A549 (cell line): ENCODE measurements around the gene SUDS3. TPM values are rescaled to one million over a fixed set of nuclear protein-coding genes. Genes with fewer than 3 reads are reported as not detected.

Source experiments
- ATAC-seq, 2 experiments: fragments of 200-7000 bp in 1 of 2; fragments of >200 bp in 1 of 2; cut with Nextera tagmentation in 1 of 2; cut with Tn5 transposase in 1 of 2; 3 replicates each; pipeline versions ENCODE4 v1.8.0 to v1.9.1; 2018 to 2020; ENCODE audit warnings: mild to moderate bottlenecking in 1 of 2, moderate library complexity in 1 of 2
- CTCF ChIA-PET: fragments of 300-600 bp; sonication (Branson Sonifier 250); formaldehyde crosslinking; extraction: SDS; loops from one replicate; lab custom pipeline; 2021; ENCODE audit warnings: antibody characterized with exemption, inconsistent platforms; lab: Yijun Ruan, JAX
- POLR2A ChIA-PET: fragments of 350-600 bp; formaldehyde crosslinking; extraction: SDS; loops from one replicate; lab custom pipeline; 2021; ENCODE audit warnings: antibody characterized with exemption, inconsistent platforms; lab: Yijun Ruan, JAX
- DNase-seq, 2 experiments: peaks; one replicate each; pipeline versions ENCODE4 v3.0.0 to v3.0.0-alpha.2; 2011 to 2016; ENCODE audit warnings: low read depth in 1 of 2, low spot score in 1 of 2
- FAIRE-seq: peaks from 2 replicates; lab custom pipeline; 2011; peaks lifted over from hg19 to GRCh38; lab: Jason Lieb, UNC
- H3K27ac ChIP-seq, 2 experiments: fragments of >200 bp; sonication (Bioruptor Twin); formaldehyde crosslinking; 3 replicates each; pipeline ENCODE4 v1.5.1; 2016 to 2017
- H3K4me1 ChIP-seq: fragments of >200 bp; sonication (Bioruptor Twin); formaldehyde crosslinking; 3 replicates; pipeline ENCODE4 v1.6.1; 2016
- H3K4me2 ChIP-seq: fragments of >200 bp; sonication (Bioruptor Twin); formaldehyde crosslinking; 3 replicates; pipeline ENCODE4 v1.6.1; 2016
- H3K4me3 ChIP-seq: fragments of >200 bp; sonication (Bioruptor Twin); formaldehyde crosslinking; 3 replicates; pipeline ENCODE4 v1.5.1; 2016
- H3K9me3 ChIP-seq: fragments of >200 bp; sonication (Bioruptor Twin); formaldehyde crosslinking; 3 replicates; pipeline ENCODE4 v1.6.1; 2016
- BHLHE40 ChIP-seq: IDR thresholded peaks from 2 replicates; pipeline ENCODE4 v1.6.1; 2012; ENCODE audit warnings: low read depth, low read length, inconsistent platforms
- CBX2 ChIP-seq: fragments of 200-600 bp; sonication (generic); IDR thresholded peaks from 2 replicates; pipeline ENCODE4 v1.6.1; 2016; ENCODE audit warnings: low read depth, mild to moderate bottlenecking, borderline replicate concordance
- CBX8 ChIP-seq: fragments of 200-600 bp; sonication (generic); IDR thresholded peaks from 2 replicates; pipeline ENCODE4 v1.6.1; 2016
- CEBPB ChIP-seq, 2 experiments: fragments of >200 bp in 1 of 2; sonication (Bioruptor Twin) in 1 of 2; formaldehyde crosslinking in 1 of 2; IDR thresholded peaks; 2 replicates each; pipeline ENCODE4 v1.6.1; 2012 to 2016
- CHD2 ChIP-seq: fragments of 150-350 bp; IDR thresholded peaks from 2 replicates; pipeline ENCODE4 v1.6.1; 2014; ENCODE audit warnings: low read length; ENCODE audit not compliant: partially characterized antibody
- CTCF ChIP-seq: fragments of >200 bp; sonication (Bioruptor Twin); formaldehyde crosslinking; IDR thresholded peaks from 3 replicates; pipeline ENCODE4 v1.5.1; 2016
- EHF ChIP-seq: fragments of 250-450 bp; sonication (Bioruptor Pico); IDR thresholded peaks from 2 replicates; pipeline ENCODE4 v1.5.0; 2020; ENCODE audit warnings: mild to moderate bottlenecking
- EP300 ChIP-seq, 2 experiments: fragments of >200 bp; sonication (Bioruptor Twin); formaldehyde crosslinking; IDR thresholded peaks; 2 replicates in 1 of 2; 3 replicates in 1 of 2; pipeline ENCODE4 v1.6.1; 2016 to 2017
- ESRRA ChIP-seq: fragments of 150-350 bp; IDR thresholded peaks from 2 replicates; pipeline ENCODE4 v1.6.1; 2014; ENCODE audit warnings: mild to moderate bottlenecking, low read length, borderline replicate concordance
- FOSB ChIP-seq: fragments of 250-450 bp; sonication (Bioruptor Pico); IDR thresholded peaks from 2 replicates; pipeline ENCODE4 v1.5.0; 2020; ENCODE audit warnings: mild to moderate bottlenecking, moderate library complexity
- HDAC2 ChIP-seq: fragments of 200-600 bp; sonication (generic); IDR thresholded peaks from 2 replicates; pipeline ENCODE4 v1.6.1; 2016
- HEYL ChIP-seq: fragments of 250-450 bp; sonication (Bioruptor Pico); IDR thresholded peaks from 2 replicates; pipeline ENCODE4 v1.8.0; 2021; ENCODE audit warnings: mild to moderate bottlenecking, moderate library complexity
- HOXA7 ChIP-seq: fragments of 250-450 bp; sonication (Bioruptor Pico); IDR thresholded peaks from 2 replicates; pipeline ENCODE4 v1.5.0; 2020; ENCODE audit warnings: mild to moderate bottlenecking, moderate library complexity
- HOXB13 ChIP-seq: fragments of 250-450 bp; sonication (Bioruptor Pico); IDR thresholded peaks from 2 replicates; pipeline ENCODE4 v1.5.0; 2020; ENCODE audit warnings: low read depth, mild to moderate bottlenecking, moderate library complexity
- HOXB5 ChIP-seq: fragments of 250-450 bp; sonication (Bioruptor Pico); IDR thresholded peaks from 2 replicates; pipeline ENCODE4 v1.5.0; 2020; ENCODE audit warnings: mild to moderate bottlenecking, moderate library complexity
- KDM5A ChIP-seq: fragments of 200-600 bp; sonication (generic); IDR thresholded peaks from 2 replicates; pipeline ENCODE4 v1.6.1; 2016; ENCODE audit warnings: antibody characterized with exemption, mild to moderate bottlenecking
- MAFK ChIP-seq: fragments of 450-650 bp; IDR thresholded peaks from 2 replicates; pipeline ENCODE4 v1.6.1; 2014; ENCODE audit not compliant: partially characterized antibody
- MAX ChIP-seq: IDR thresholded peaks from 2 replicates; pipeline ENCODE4 v1.6.1; 2012
- MAZ ChIP-seq: fragments of 150-350 bp; IDR thresholded peaks from 2 replicates; pipeline ENCODE4 v1.6.1; 2014; ENCODE audit warnings: antibody characterized with exemption, low read depth, low read length, borderline replicate concordance
- MYC ChIP-seq: IDR thresholded peaks from 2 replicates; pipeline ENCODE4 v1.6.1; 2012; ENCODE audit warnings: mild to moderate bottlenecking, inconsistent platforms, low read length, improper control_type of control experiment, borderline replicate concordance
- NR3C1 ChIP-seq: fragments of >200 bp; sonication (Bioruptor Twin); formaldehyde crosslinking; IDR thresholded peaks from 3 replicates; pipeline ENCODE4 v1.6.1; 2017
- PBX3 ChIP-seq: IDR thresholded peaks from 2 replicates; pipeline ENCODE4 v1.6.1; 2012
- PHF8 ChIP-seq: fragments of 200-600 bp; sonication (generic); IDR thresholded peaks from 2 replicates; pipeline ENCODE4 v1.6.1; 2016; ENCODE audit warnings: low read depth, mild to moderate bottlenecking, antibody characterized with exemption, moderate library complexity, borderline replicate concordance
- POLR2A ChIP-seq: IDR thresholded peaks from 2 replicates; pipeline ENCODE4 v1.6.1; 2012; ENCODE audit warnings: mild to moderate bottlenecking, low read length
- RCOR1 ChIP-seq: fragments of 150-350 bp; IDR thresholded peaks from 2 replicates; pipeline ENCODE4 v1.6.1; 2014; ENCODE audit warnings: antibody characterized with exemption, low read length, low read depth
- RFX5 ChIP-seq: fragments of 450-650 bp; IDR thresholded peaks from 2 replicates; pipeline ENCODE4 v1.7.1; 2014; ENCODE audit warnings: antibody characterized with exemption, mild to moderate bottlenecking, moderate library complexity
- SREBF2 ChIP-seq: fragments of 450-650 bp; IDR thresholded peaks from 2 replicates; pipeline ENCODE4 v1.6.1; 2014; ENCODE audit warnings: mild to moderate bottlenecking, moderate library complexity
- TP53 ChIP-seq: fragments of 250-450 bp; sonication (Bioruptor Pico); IDR thresholded peaks from 2 replicates; pipeline ENCODE4 v1.5.0; 2021; ENCODE audit warnings: mild to moderate bottlenecking, moderate library complexity
- USF2 ChIP-seq: fragments of 450-650 bp; IDR thresholded peaks from 2 replicates; pipeline ENCODE4 v1.6.1; 2014; ENCODE audit warnings: antibody characterized with exemption
- ZC3H11A ChIP-seq: fragments of 450-650 bp; IDR thresholded peaks from 2 replicates; pipeline ENCODE4 v1.6.1; 2014; ENCODE audit warnings: antibody characterized with exemption, mild to moderate bottlenecking
- ZNF302 ChIP-seq: fragments of 250-450 bp; sonication (Bioruptor Pico); IDR thresholded peaks from 2 replicates; pipeline ENCODE4 v1.9.0; 2021; ENCODE audit warnings: inconsistent platforms, mild to moderate bottlenecking, moderate library complexity
- WGBS: methylation state at CpG from one replicate; pipeline ENCODE4 v1.1.6; 2017; ENCODE audit errors: missing lambda C conversion rate; 5-methylcytosine and 5-hydroxymethylcytosine counted together
- polyA plus RNA-seq, 4 experiments: library from polyadenylated mRNA; depleted of rRNA in 3 of 4; stranded (reverse); fragments of >200 nt; fragmentation: RNase III in 1 of 4; extraction: RNeasy Plus Mini Kit Qiagen cat#74134 plus additional on column Dnase treatment in 1 of 4; gene quantifications; 2 replicates in 3 of 4; 3 replicates in 1 of 4; pipeline ENCODE4 v1.2.3, GENCODE V29; 2011 to 2017

SUDS3 gene
- polyA plus RNA-seq, 2 of the 4 experiments (the other 2 are of a cell fraction): 20.3 to 36.5 TPM

DNA sequence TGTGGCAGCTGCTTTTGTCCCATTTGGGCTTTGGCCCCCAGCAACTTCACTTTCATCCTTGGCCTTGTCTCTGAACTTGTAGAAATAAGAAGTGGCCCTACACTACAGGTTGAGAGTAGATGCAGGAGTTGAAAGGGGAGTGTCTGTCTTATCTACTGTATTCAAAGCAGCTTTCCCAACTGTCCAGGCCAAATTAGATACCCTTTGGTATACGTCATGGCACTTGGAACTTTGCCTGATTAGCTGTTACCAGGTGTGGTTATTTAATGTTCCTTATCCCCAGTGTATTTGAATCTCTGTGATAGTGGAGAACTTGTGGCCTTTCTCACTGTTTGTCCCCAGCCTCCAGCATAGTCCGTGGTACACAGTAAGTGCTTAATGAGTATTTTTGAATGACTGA lies 33.5 kb downstream of the SUDS3 start (continued):
- TF ChIP-seq ESRRA (no peak), RCOR1 (no peak), RFX5 (no peak), USF2 (no peak)

- Histone ChIP-seq H3K4me2 (no peak overlapping the region), H3K27ac (no peak overlapping the region), H3K9me3 (no peaks in the 10 kb centered on the region), H3K4me1 (peaks cover 10% of the 10 kb centered on the region; the same call in 1 of the 3 replicates), H3K4me3 (no peak overlapping the region)
- ChIA-PET POLR2A (no interaction called here), CTCF (interaction anchor here (0.5 to 1.9 kb wide), 2 partner anchors 42 to 470 kb away, joined by 3 to 6 read pairs; partner anchors contain the start of gene SUDS3)
- no peak for TF ChIP-seq PHF8
- no peak for TF ChIP-seq MAZ
- TF ChIP-seq RCOR1: no peak
- TF ChIP-seq CBX2: no peak
- no peak for TF ChIP-seq KDM5A
- TF ChIP-seq USF2: no peak
- TF ChIP-seq MAFK: no peak
- no peak for TF ChIP-seq HEYL (CRISPR knock-in tag)
- TF ChIP-seq SREBF2: no peak
- TF ChIP-seq MAX: no peak
- no peak for TF ChIP-seq CTCF
- TF ChIP-seq CBX8: no peak
- no peak for TF ChIP-seq EP300 (IDR thresholded peaks at IDR 0.05)
- TF ChIP-seq HOXB5 (CRISPR knock-in tag): no peak
- DNase-seq: no peak
- no peak for ATAC-seq
- FAIRE-seq: no peak
- WGBS: 94% methylated on average over 3 of the region's 3 CpGs
Observed at GRCh38 chr12:118417942-118418341, 41.6 kb downstream of the SUDS3 start.

GRCh38 chr12:118418385-118419057 lies 42.2 kb downstream of the SUDS3 start:
- Histone ChIP-seq H3K27ac (no peak overlapping the region), H3K4me1 (peaks cover 10% of the 10 kb centered on the region; the same call in 1 of the 3 replicates), H3K4me3 (no peak overlapping the region), H3K9me3 (no peaks in the 10 kb centered on the region), H3K4me2 (no peak overlapping the region)
- WGBS: 54% methylated on average over 1 of the region's 1 CpG
- ChIA-PET POLR2A (no interaction called here), CTCF (interaction anchor here (0.5 to 1.9 kb wide), 3 partner anchors 13 to 470 kb away, joined by 3 to 6 read pairs (median 3); partner anchors contain the start of gene SUDS3)
- DNase-seq (no peak), FAIRE-seq (no peak), ATAC-seq (no peak; a peak in 1 of 6 replicates)
- TF ChIP-seq HDAC2: no peak
- no peak for TF ChIP-seq BHLHE40
- TF ChIP-seq ZC3H11A: no peak
- no peak for TF ChIP-seq MYC
- no peak for TF ChIP-seq FOSB (CRISPR knock-in tag)
- no peak for TF ChIP-seq HOXA7
- TF ChIP-seq POLR2A: no peak
- no peak for TF ChIP-seq EHF (CRISPR knock-in tag)
- no peak for TF ChIP-seq HOXB13
- no peak for TF ChIP-seq CEBPB (IDR thresholded peaks at IDR 0.05)
- no peak for TF ChIP-seq ESRRA
- TF ChIP-seq ZNF302 (CRISPR knock-in tag): no peak
- TF ChIP-seq KDM5A: no peak
- TF ChIP-seq NR3C1: no peak
- no peak for TF ChIP-seq PBX3
- no peak for TF ChIP-seq TP53 (CRISPR knock-in tag)
- no peak for TF ChIP-seq CBX8
- TF ChIP-seq USF2: no peak
- TF ChIP-seq PHF8: no peak
- TF ChIP-seq CHD2: no peak
